Inflammatory macrophage treated with lipopolysaccharide for 4 hours (primary cell): ENCODE results near the gene ABLIM1.

Experiments
- DNase-seq: peaks from one replicate; pipeline ENCODE4 v3.0.0-alpha.2; 2020

ABLIM1 gene

GRCh38 chr10:114618722-114619121 lies 39.4 kb downstream of the ABLIM1 start:
- DNase-seq: no peak

GRCh38 chr10:114616516-114616915 lies 41.6 kb downstream of the ABLIM1 start:
- DNase-seq: no peak

DNA sequence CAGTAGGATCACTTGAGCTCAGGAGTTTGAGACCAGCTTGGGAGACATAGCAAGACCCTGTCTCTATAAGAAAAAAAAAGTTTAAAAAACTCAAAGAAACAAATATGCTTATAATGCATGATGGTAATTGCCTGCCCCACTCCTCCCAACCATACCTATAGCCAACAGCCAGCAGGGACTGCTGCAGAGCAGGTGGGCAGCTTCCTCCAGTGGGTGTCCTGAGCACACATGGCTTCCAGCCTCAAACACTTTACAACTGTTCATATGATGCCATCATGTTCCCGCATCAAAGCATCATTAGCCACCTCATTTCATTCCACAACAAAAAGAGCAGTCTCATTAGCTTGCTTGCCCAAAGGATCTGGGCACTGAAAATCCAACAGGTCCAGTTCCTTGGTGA lies 42.0 kb downstream of the ABLIM1 start:
- no peak for DNase-seq

DNA sequence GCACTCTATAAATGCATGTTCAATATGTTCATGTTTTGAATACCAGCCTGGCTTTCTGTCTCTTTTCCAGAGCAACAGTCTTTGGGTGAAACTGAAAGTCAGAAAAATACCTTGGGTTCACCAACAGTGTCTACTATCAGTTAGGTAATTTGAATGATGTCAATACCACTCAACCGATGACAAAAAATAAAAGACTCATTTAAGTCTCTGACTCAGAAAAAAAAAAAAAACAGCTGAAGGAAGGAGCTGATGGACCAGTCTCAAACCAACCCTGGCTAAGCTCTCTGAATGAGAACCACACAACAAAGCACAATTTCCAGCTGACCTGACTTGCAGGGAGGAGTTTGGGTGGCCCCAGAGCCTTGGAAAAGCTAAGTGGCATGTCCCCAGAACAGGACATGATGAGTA lies 42.5 kb downstream of the ABLIM1 start:
- peak; percentile 18 for DNase-seq

DNA sequence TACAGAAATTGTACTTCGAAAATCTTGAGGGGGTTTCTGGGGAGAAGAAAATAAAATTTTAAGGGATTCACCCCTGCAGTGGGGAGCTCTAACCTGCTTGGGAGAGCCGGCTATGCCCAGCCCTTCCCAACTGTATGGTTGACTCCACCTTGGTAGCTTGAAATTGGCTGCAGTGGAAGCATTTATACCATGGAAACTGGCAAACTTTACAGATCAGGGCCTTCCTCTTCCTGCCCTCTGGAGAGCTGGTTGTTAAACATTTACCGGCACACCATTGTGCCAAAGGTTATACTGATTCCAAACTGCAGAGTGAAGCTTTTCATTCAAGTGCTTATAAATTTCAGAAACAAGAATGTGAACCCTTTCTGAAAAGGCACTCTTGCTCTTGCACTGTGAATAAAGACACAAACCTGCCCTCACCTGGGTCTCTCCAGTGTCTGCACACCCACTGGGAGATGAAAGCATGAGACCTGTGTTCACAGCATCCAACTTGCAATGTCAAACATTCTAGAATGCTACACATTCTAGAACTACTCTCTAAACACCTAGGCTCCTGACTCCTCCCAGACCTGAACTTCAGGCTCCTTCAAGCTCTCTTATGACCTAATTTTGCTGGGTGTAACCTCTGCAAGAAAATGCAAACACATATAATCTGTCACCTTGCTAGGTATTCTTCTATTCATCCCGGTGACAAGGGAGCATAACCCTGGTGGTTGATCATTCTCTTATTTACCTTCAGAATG lies 44.7 kb downstream of the ABLIM1 start:
- no peak for DNase-seq

- DNase-seq: no peak
These were observed 46.5 kb downstream of the ABLIM1 start for GRCh38 chr10:114611617-114612016.

GRCh38 chr10:114609518-114610426 lies 48.3 kb downstream of the ABLIM1 start:
- DNase-seq: no peak

DNA sequence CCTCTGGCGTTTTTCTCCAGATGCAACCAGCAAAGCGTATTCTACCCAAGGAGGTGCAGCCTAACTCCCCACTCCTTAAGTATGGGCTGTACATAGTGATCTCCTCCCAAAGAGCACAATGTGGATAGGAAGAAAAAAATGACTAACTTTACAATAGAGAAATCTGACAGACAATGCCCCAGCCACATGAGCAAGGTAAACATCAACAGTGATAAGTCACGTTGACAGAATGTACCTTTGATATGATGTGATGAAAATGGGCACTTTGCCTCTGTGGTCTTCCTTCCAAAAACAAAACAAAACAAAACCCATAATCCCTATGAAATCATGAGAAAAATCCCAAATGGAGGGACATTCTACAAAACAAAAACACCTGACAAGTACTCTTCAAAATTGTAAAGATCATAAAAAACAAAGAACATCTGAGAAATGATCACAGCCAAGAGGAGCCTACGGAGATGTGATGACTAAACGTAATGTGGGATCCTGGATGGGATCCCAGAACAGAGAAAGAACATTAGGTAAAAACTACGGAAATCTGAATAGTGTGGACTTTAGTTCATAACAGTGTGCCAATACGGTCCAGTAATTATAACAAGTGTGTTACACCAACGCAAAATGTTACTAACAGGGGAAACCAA lies 50.6 kb downstream of the ABLIM1 start:
- DNase-seq: no peak

- DNase-seq: no peak
These were observed 52.8 kb downstream of the ABLIM1 start for GRCh38 chr10:114605155-114605797.

DNA sequence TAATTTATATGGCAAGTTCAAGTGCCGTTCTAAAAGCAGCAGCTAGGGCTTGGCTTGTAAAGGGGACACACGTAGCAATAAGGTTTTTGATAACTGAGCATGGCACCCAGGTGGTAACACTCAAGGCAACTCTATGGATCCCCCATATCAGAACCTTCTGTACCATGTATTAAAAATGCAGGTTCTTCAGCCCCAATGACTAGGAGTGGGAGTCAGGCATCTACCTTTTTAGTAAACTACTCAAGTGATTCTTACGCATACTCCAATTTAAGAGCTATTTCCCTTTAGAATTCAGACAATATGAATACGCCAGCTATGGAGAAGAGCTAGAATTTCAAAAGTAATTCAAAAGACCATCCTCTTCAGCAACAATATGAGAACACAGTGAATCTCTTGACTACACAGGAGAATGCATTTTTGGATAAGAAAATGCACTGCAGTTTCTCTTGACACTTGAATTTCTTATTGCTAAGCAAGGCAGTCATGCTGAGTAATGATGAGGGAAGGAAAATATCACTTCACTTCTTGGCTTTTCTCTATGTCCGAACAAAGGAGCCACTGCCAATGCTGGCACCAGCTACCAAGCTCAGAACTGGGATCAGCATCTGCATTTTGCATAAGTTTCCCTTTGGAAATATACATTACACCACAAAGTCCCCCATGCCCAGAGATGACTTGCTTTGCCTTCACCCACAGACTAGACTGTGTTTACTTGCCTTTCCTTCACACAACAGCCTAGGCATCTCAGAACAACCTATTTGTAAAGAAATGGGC lies 53.5 kb downstream of the ABLIM1 start:
- DNase-seq: no peak

GRCh38 chr10:114603948-114604347 lies 54.1 kb downstream of the ABLIM1 start:
- no peak for DNase-seq

- DNase-seq: no peak
These were observed 54.8 kb downstream of the ABLIM1 start for GRCh38 chr10:114603303-114603702.

DNA sequence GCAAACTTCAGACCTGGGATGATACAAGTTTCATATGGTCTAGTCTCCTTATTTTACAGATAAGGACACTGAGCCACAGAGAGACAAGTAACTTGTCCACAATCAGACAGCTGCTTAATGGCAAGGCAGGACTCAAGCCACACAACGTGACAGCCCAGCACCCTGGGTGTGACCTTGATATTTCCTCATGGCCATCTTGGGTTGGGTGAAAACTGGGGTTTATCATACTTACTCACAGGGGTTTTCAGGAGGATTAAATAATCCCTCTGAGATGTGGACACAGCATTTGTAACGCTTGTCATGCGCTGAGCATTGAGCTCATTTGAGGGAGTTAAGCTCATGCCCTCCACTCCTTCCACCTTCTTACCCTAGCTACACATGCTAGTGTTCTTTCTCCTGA lies 58.0 kb downstream of the ABLIM1 start:
- no peak for DNase-seq

GRCh38 chr10:114596793-114597192 lies 61.3 kb downstream of the ABLIM1 start:
- DNase-seq: no peak

GRCh38 chr10:114593816-114594468 lies 64.1 kb downstream of the ABLIM1 start:
- DNase-seq: no peak

DNA sequence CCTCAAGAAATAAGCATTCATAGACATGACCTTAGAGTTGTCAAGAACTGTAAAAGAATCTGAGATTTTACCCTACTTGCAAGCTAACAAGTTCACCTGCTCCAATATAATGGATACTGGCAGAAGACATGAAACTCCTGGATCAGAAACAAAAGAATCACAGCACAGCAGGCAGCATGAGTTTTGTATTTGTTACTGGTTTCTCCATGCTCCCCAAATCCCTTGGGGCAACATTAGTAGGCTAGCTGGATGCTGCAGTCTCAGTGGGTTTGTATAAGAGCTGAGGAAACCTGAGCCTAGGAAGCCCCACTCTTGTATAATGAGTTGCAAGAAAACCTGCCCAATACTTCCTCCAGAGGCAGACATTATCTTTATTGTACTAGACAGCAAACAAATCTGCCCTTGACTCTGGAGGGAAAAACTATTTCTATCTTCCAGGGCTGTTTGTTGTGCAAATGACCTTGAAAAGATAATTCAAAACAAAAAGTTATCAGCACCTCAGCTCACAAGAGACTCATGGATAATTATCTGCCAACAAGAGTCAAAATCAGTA lies 64.8 kb downstream of the ABLIM1 start:
- no peak for DNase-seq

GRCh38 chr10:114590993-114591392 lies 67.1 kb downstream of the ABLIM1 start:
- DNase-seq: no peak

- DNase-seq: no peak
These were observed 73.7 kb downstream of the ABLIM1 start for GRCh38 chr10:114584419-114584818.

GRCh38 chr10:114581071-114581470 lies 77.0 kb downstream of the ABLIM1 start:
- DNase-seq: no peak

- peak; percentile 13 for DNase-seq
These were observed 80.9 kb downstream of the ABLIM1 start for GRCh38 chr10:114577133-114577532.

GRCh38 chr10:114576716-114577115 lies 81.4 kb downstream of the ABLIM1 start:
- DNase-seq: no peak

GRCh38 chr10:114576132-114576487 lies 82.0 kb downstream of the ABLIM1 start:
- DNase-seq: no peak
